ENCODE data around the gene ANKS1A.
"Not testable (repeated sequence)": the region's sequence is repeated elsewhere in the genome, so short reads cannot be mapped to it uniquely, and the experiment has no call there.

DNA sequence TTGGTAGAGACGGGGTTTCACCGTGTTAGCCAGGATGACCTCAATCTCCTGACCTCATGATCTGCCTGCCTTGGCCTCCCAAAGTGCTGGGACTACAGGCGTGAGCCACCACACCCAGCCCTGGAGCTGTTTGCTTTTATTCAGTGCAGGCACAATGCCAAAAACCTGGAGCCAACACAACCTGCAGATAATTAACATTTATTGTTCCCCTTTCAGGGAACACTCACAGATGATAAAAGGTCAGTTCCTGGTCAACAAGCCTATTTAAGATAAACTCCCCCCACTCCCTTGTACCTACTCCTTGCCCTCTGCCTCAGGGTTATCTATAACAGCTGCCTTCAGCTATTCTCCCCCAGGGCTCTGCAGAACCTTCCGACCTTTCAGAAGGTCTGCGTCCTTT lies 218.7 kb downstream of the ANKS1A start:
- not testable (repeated sequence) for TF ChIP-seq CTCF (conservative IDR thresholded peaks at IDR 0.05 in 1 of 2, IDR thresholded peaks at IDR 0.05 in 1 of 2; ENCODE audit: extremely low read depth in 1 of 2, insufficient read depth in 1 of 2, low read depth in 1 of 2, low read length in 2 of 2); EZH2 (IDR thresholded peaks at IDR 0.05; ENCODE audit: borderline replicate concordance, low read length)

Data from mammary epithelial cell (primary cell).